ENCODE results near the gene DUSP15. TPM values are rescaled to one million over a fixed set of nuclear protein-coding genes. Genes with fewer than 3 reads are reported as not detected.

Gene DUSP15
- total and polyA plus RNA-seq, 2 of the 8 experiments (the other 6 are each of a cell fraction or from before 2014, with no cell fraction given), result 0.91 to 3.2 TPM

DNA sequence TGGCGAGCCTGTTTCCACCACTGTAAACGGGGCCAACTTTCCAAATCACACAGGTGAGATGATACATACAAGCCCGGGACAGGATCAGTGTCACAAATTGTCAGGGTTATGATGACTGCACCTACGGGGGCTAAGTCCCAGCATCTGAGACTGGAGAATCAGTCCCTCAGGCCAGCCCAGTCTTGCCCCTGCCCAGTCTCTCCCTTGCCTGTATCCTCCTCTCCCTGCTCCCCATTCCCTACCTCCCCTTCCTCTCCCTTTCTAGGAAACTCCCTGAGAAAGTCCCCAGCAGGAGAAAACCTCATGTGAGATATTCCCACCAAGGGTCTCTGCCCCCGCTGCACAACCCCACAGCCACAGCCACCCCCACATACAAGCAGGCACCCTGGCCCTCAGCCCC, 26.4 kb downstream of the DUSP15 start:
- Histone ChIP-seq H4K91ac (replicated peaks; ENCODE audit: insufficient read length, low read length) (no peak overlapping the region), H2BK120ac (replicated peaks; ENCODE audit: low read depth, low read length) (no peak overlapping the region), H3K4me2 (ENCODE audit: insufficient read depth in 1 of 2, low read depth in 2 of 2, low read length in 2 of 2) (no peak overlapping the region), H3K79me1 (ENCODE audit: low read depth, low read length) (no peaks in the 10 kb centered on the region), H3K9ac (replicated peaks in 1 of 4; ENCODE audit: extremely low read depth in 1 of 4, low read depth in 3 of 4, low read length in 3 of 4) (no peak overlapping the region), H2BK12ac (ENCODE audit: low read depth, low read length) (no peak overlapping the region; the same call in 1 of the 2 replicates), H3K23ac (ENCODE audit: insufficient read length) (no peak overlapping the region), H2BK15ac (ENCODE audit: low read length) (no peak overlapping the region; the same call in 1 of the 2 replicates), H3K4ac (replicated peaks; ENCODE audit: insufficient read length, low read depth, low read length) (no peak overlapping the region), H3K4me3 (ENCODE audit: extremely low read depth in 1 of 4, insufficient read depth in 2 of 4, low read depth in 3 of 4, low read length in 4 of 4) (no peak overlapping the region), H3K9me3 (ENCODE audit: insufficient read depth in 2 of 2, low read depth in 1 of 2, low read length in 1 of 2) (no peaks in the 10 kb centered on the region), H4K8ac (ENCODE audit: extremely low read depth, insufficient read depth, low read length) (no peak overlapping the region), H3K56ac (replicated peaks; ENCODE audit: insufficient read length, low read depth, low read length) (no peak overlapping the region), H3K23me2 (ENCODE audit: low read depth, low read length) (peaks cover 4% of the 10 kb centered on the region), H3K4me1 (replicated peaks in 1 of 4; ENCODE audit: control insufficient read depth in 3 of 4, insufficient read depth in 4 of 4, low read length in 3 of 4) (peaks cover 4 to 38% (median 32%) of the 10 kb centered on the region in 4 experiments), H3K18ac (ENCODE audit: extremely low read depth, low read length) (no peak overlapping the region; the same call in 1 of the 2 replicates), H3K27me3 (replicated peaks in 1 of 4; ENCODE audit: control insufficient read depth in 3 of 4, extremely low read depth in 1 of 4, insufficient read depth in 3 of 4, low read length in 3 of 4) (peaks cover 0 to 10% (median 4%) of the 10 kb centered on the region in 4 experiments; a peak in 6 of 7 replicates), H2AK5ac (ENCODE audit: low read depth, low read length) (no peak overlapping the region), H4K5ac (ENCODE audit: insufficient read length, low read depth, low read length) (no peak overlapping the region), H2AFZ (ENCODE audit: low read length) (no peak overlapping the region), H2BK20ac (ENCODE audit: low read length) (no peak overlapping the region), H4K20me1 (replicated peaks in 1 of 2; ENCODE audit: control insufficient read depth in 1 of 2, insufficient read depth in 2 of 2, low read length in 2 of 2) (no peaks in the 10 kb centered on the region), H3K14ac (ENCODE audit: insufficient read length) (no peak overlapping the region), H3K27ac (ENCODE audit: low read depth, low read length) (no peak overlapping the region), H3K79me2 (ENCODE audit: control insufficient read depth in 1 of 2, insufficient read depth in 2 of 2, low read length in 2 of 2) (no peaks in the 10 kb centered on the region), H2BK5ac (ENCODE audit: low read depth, low read length) (no peak overlapping the region), H3K36me3 (ENCODE audit: control insufficient read depth in 2 of 4, insufficient read depth in 4 of 4, low read length in 3 of 4) (no peaks in the 10 kb centered on the region)
- DNase-seq (ENCODE audit: low read depth in 1 of 2, low spot score in 2 of 2), result no peak
- no peak for FAIRE-seq
- POLR2A ChIA-PET (ENCODE audit: partially characterized antibody), result no interaction called here
- 87% methylated on average over 5 of the region's 5 CpGs; no CpG with 5 or more reads in 1 of the 2 experiments for WGBS, 2 experiments (ENCODE audit: extremely low coverage in 1 of 2, insufficient coverage in 1 of 2, insufficient read length in 1 of 2, insufficient replicate concordance in 2 of 2, low coverage in 1 of 2, low lambda C conversion rate in 2 of 2, missing lambda C conversion rate in 1 of 2)
- CTCF ChIA-PET (ENCODE audit: partially characterized antibody), result interaction anchor here (0.7 to 4.2 kb wide), 9 partner anchors 9 to 184 kb away, joined by 3 to 44 read pairs (median 7); partner anchors contain the start of gene PDRG1
- no peak for TF ChIP-seq SIX5 (IDR thresholded peaks at IDR 0.05; ENCODE audit: low read depth, low read length)
- TF ChIP-seq HDAC6 (IDR thresholded peaks at IDR 0.05; ENCODE audit: low read depth, low read length), result no peak
- no peak for TF ChIP-seq MAFK (IDR thresholded peaks at IDR 0.05; ENCODE audit: low read depth, low read length)
- no peak for TF ChIP-seq NRF1 (IDR thresholded peaks at IDR 0.05; ENCODE audit: low read depth, low read length)
- TF ChIP-seq, protein P1, sequence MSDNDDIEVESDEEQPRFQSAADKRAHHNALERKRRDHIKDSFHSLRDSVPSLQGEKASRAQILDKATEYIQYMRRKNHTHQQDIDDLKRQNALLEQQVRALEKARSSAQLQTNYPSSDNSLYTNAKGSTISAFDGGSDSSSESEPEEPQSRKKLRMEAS (IDR thresholded peaks at IDR 0.05), result no peak
- TF ChIP-seq USF2 (IDR thresholded peaks at IDR 0.05; ENCODE audit: low read length), result no peak
- TF ChIP-seq GABPA (IDR thresholded peaks at IDR 0.05; ENCODE audit: borderline replicate concordance, insufficient read depth, low read length), result no peak
- TF ChIP-seq SIN3A (conservative IDR thresholded peaks at IDR 0.05 in 1 of 2, IDR thresholded peaks at IDR 0.05 in 1 of 2; ENCODE audit: low read depth in 1 of 2, low read length in 2 of 2), result no peak
- no peak for TF ChIP-seq KDM4A (IDR thresholded peaks at IDR 0.05; ENCODE audit: low read depth, low read length, severe bottlenecking)
- no peak for TF ChIP-seq SIRT6 (IDR thresholded peaks at IDR 0.05; ENCODE audit: low read length)
- no peak for TF ChIP-seq FOSL1 (IDR thresholded peaks at IDR 0.05; ENCODE audit: insufficient read depth, low read depth, low read length)
- TF ChIP-seq KDM1A (IDR thresholded peaks at IDR 0.05; ENCODE audit: borderline replicate concordance, low read length), result no peak
- no peak for TF ChIP-seq CBX8 (IDR thresholded peaks at IDR 0.05; ENCODE audit: borderline replicate concordance, low read depth, low read length)

Measured in H1 (cell line).